A549 (cell line): Measurements from ENCODE around the gene TMA7B. TPM values are rescaled to one million over a fixed set of nuclear protein-coding genes. Genes with fewer than 3 reads are reported as not detected.

Experiments
- ATAC-seq, 2 experiments: fragments of 200-7000 bp in 1 of 2; fragments of >200 bp in 1 of 2; cut with Nextera tagmentation in 1 of 2; cut with Tn5 transposase in 1 of 2; 3 replicates each; pipeline versions ENCODE4 v1.8.0 to v1.9.1; 2018 to 2020; ENCODE audit warnings: mild to moderate bottlenecking in 1 of 2, moderate library complexity in 1 of 2
- CTCF ChIA-PET: fragments of 300-600 bp; sonication (Branson Sonifier 250); formaldehyde crosslinking; extraction: SDS; loops from one replicate; lab custom pipeline; 2021; ENCODE audit warnings: antibody characterized with exemption, inconsistent platforms; lab: Yijun Ruan, JAX
- POLR2A ChIA-PET: fragments of 350-600 bp; formaldehyde crosslinking; extraction: SDS; loops from one replicate; lab custom pipeline; 2021; ENCODE audit warnings: antibody characterized with exemption, inconsistent platforms; lab: Yijun Ruan, JAX
- DNase-seq, 2 experiments: peaks; one replicate each; pipeline versions ENCODE4 v3.0.0 to v3.0.0-alpha.2; 2011 to 2016; ENCODE audit warnings: low read depth in 1 of 2, low spot score in 1 of 2
- FAIRE-seq: peaks from 2 replicates; lab custom pipeline; 2011; peaks lifted over from hg19 to GRCh38; lab: Jason Lieb, UNC
- H3K27ac ChIP-seq, 2 experiments: fragments of >200 bp; sonication (Bioruptor Twin); formaldehyde crosslinking; 3 replicates each; pipeline ENCODE4 v1.5.1; 2016 to 2017
- H3K4me1 ChIP-seq: fragments of >200 bp; sonication (Bioruptor Twin); formaldehyde crosslinking; 3 replicates; pipeline ENCODE4 v1.6.1; 2016
- H3K4me2 ChIP-seq: fragments of >200 bp; sonication (Bioruptor Twin); formaldehyde crosslinking; 3 replicates; pipeline ENCODE4 v1.6.1; 2016
- H3K4me3 ChIP-seq: fragments of >200 bp; sonication (Bioruptor Twin); formaldehyde crosslinking; 3 replicates; pipeline ENCODE4 v1.5.1; 2016
- H3K9me3 ChIP-seq: fragments of >200 bp; sonication (Bioruptor Twin); formaldehyde crosslinking; 3 replicates; pipeline ENCODE4 v1.6.1; 2016
- CBX8 ChIP-seq: fragments of 200-600 bp; sonication (generic); IDR thresholded peaks from 2 replicates; pipeline ENCODE4 v1.6.1; 2016
- CEBPB ChIP-seq, 2 experiments: fragments of >200 bp in 1 of 2; sonication (Bioruptor Twin) in 1 of 2; formaldehyde crosslinking in 1 of 2; IDR thresholded peaks; 2 replicates each; pipeline ENCODE4 v1.6.1; 2012 to 2016
- HDAC2 ChIP-seq: fragments of 200-600 bp; sonication (generic); IDR thresholded peaks from 2 replicates; pipeline ENCODE4 v1.6.1; 2016
- HOXB5 ChIP-seq: fragments of 250-450 bp; sonication (Bioruptor Pico); IDR thresholded peaks from 2 replicates; pipeline ENCODE4 v1.5.0; 2020; ENCODE audit warnings: mild to moderate bottlenecking, moderate library complexity
- KDM1A ChIP-seq: fragments of 200-600 bp; sonication (generic); IDR thresholded peaks from 2 replicates; pipeline ENCODE4 v1.6.1; 2016; ENCODE audit warnings: low read depth, mild to moderate bottlenecking
- NPAS2 ChIP-seq: fragments of 250-450 bp; sonication (Bioruptor Pico); IDR thresholded peaks from 2 replicates; pipeline ENCODE4 v1.8.0; 2022; ENCODE audit warnings: mild to moderate bottlenecking, moderate library complexity, borderline replicate concordance
- POLR2A ChIP-seq: IDR thresholded peaks from 2 replicates; pipeline ENCODE4 v1.6.1; 2012; ENCODE audit warnings: mild to moderate bottlenecking, low read length
- RAD21 ChIP-seq, 2 experiments: fragments of >200 bp in 1 of 2; sonication (Bioruptor Twin) in 1 of 2; formaldehyde crosslinking in 1 of 2; IDR thresholded peaks in 1 of 2; conservative IDR thresholded peaks in 1 of 2; 2 replicates in 1 of 2; 3 replicates in 1 of 2; pipeline ENCODE4 v1.6.1; 2012 to 2018; ENCODE audit warnings: inconsistent platforms in 1 of 2
- RFX5 ChIP-seq: fragments of 450-650 bp; IDR thresholded peaks from 2 replicates; pipeline ENCODE4 v1.7.1; 2014; ENCODE audit warnings: antibody characterized with exemption, mild to moderate bottlenecking, moderate library complexity
- SMC3 ChIP-seq: fragments of >200 bp; sonication (Bioruptor Twin); formaldehyde crosslinking; IDR thresholded peaks from 3 replicates; pipeline ENCODE4 v1.6.1; 2018; ENCODE audit warnings: inconsistent platforms
- TFCP2L1 ChIP-seq: fragments of 250-450 bp; sonication (Bioruptor Pico); IDR thresholded peaks from 2 replicates; pipeline ENCODE4 v1.5.0; 2021; ENCODE audit warnings: mild to moderate bottlenecking
- ZNF302 ChIP-seq: fragments of 250-450 bp; sonication (Bioruptor Pico); IDR thresholded peaks from 2 replicates; pipeline ENCODE4 v1.9.0; 2021; ENCODE audit warnings: inconsistent platforms, mild to moderate bottlenecking, moderate library complexity
- WGBS: methylation state at CpG from one replicate; pipeline ENCODE4 v1.1.6; 2017; ENCODE audit errors: missing lambda C conversion rate; 5-methylcytosine and 5-hydroxymethylcytosine counted together
- polyA plus RNA-seq, 4 experiments: library from polyadenylated mRNA; depleted of rRNA in 3 of 4; stranded (reverse); fragments of >200 nt; fragmentation: RNase III in 1 of 4; extraction: RNeasy Plus Mini Kit Qiagen cat#74134 plus additional on column Dnase treatment in 1 of 4; gene quantifications; 2 replicates in 3 of 4; 3 replicates in 1 of 4; pipeline ENCODE4 v1.2.3, GENCODE V29; 2011 to 2017
- TF ChIP-seq, protein P1 (sequence below): fragments of 200-600 bp; sonication (generic); IDR thresholded peaks from 2 replicates; pipeline ENCODE4 v1.6.1; 2016; ENCODE audit warnings: antibody characterized with exemption, mild to moderate bottlenecking, moderate library complexity
- TF ChIP-seq, protein P2 (sequence below): fragments of >200 bp; sonication (Bioruptor Twin); formaldehyde crosslinking; IDR thresholded peaks from 3 replicates; pipeline ENCODE4 v1.5.1; 2016
- TF ChIP-seq, protein P3 (sequence below): fragments of 150-350 bp; IDR thresholded peaks from 2 replicates; pipeline ENCODE4 v1.6.1; 2014; ENCODE audit warnings: low read depth, mild to moderate bottlenecking, low read length

The TMA7B gene
- polyA plus RNA-seq, 2 of the 4 experiments (the other 2 are of a cell fraction): not detected

DNA sequence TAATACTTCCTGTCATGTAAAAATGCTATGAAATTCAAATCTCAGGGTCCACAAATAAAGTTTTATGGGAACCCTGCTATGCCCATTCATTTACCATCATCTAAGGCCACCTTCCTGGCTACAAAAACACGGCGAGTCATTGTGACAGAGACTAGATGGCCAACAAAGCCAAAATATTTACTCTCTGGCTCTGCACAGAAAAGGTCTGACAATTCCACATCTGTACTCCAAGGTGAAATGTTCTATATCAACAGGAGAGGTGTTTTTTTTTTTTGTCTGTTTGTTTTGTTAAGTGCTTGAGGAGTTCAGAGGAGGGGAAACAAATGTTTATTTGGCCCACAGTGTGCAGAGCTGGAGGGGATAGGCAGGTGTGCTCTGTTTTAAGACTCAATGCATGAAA is 18.6 kb upstream of the TMA7B start:
- Histone ChIP-seq H3K4me1 (no peaks in the 10 kb centered on the region), H3K4me2 (no peak overlapping the region), H3K4me3 (no peak overlapping the region), H3K27ac (no peak overlapping the region), H3K9me3 (no peaks in the 10 kb centered on the region)
- ATAC-seq (no peak), FAIRE-seq (no peak), DNase-seq (no peak)
- WGBS: 66% methylated on average over 2 of the region's 2 CpGs
- TF ChIP-seq, protein P1, sequence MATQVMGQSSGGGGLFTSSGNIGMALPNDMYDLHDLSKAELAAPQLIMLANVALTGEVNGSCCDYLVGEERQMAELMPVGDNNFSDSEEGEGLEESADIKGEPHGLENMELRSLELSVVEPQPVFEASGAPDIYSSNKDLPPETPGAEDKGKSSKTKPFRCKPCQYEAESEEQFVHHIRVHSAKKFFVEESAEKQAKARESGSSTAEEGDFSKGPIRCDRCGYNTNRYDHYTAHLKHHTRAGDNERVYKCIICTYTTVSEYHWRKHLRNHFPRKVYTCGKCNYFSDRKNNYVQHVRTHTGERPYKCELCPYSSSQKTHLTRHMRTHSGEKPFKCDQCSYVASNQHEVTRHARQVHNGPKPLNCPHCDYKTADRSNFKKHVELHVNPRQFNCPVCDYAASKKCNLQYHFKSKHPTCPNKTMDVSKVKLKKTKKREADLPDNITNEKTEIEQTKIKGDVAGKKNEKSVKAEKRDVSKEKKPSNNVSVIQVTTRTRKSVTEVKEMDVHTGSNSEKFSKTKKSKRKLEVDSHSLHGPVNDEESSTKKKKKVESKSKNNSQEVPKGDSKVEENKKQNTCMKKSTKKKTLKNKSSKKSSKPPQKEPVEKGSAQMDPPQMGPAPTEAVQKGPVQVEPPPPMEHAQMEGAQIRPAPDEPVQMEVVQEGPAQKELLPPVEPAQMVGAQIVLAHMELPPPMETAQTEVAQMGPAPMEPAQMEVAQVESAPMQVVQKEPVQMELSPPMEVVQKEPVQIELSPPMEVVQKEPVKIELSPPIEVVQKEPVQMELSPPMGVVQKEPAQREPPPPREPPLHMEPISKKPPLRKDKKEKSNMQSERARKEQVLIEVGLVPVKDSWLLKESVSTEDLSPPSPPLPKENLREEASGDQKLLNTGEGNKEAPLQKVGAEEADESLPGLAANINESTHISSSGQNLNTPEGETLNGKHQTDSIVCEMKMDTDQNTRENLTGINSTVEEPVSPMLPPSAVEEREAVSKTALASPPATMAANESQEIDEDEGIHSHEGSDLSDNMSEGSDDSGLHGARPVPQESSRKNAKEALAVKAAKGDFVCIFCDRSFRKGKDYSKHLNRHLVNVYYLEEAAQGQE: no peak
- no peak for TF ChIP-seq HDAC2
- no peak for TF ChIP-seq KDM1A
- TF ChIP-seq, protein P2, sequence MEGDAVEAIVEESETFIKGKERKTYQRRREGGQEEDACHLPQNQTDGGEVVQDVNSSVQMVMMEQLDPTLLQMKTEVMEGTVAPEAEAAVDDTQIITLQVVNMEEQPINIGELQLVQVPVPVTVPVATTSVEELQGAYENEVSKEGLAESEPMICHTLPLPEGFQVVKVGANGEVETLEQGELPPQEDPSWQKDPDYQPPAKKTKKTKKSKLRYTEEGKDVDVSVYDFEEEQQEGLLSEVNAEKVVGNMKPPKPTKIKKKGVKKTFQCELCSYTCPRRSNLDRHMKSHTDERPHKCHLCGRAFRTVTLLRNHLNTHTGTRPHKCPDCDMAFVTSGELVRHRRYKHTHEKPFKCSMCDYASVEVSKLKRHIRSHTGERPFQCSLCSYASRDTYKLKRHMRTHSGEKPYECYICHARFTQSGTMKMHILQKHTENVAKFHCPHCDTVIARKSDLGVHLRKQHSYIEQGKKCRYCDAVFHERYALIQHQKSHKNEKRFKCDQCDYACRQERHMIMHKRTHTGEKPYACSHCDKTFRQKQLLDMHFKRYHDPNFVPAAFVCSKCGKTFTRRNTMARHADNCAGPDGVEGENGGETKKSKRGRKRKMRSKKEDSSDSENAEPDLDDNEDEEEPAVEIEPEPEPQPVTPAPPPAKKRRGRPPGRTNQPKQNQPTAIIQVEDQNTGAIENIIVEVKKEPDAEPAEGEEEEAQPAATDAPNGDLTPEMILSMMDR: no peak
- TF ChIP-seq RAD21 (conservative IDR thresholded peaks at IDR 0.05 in 1 of 2, IDR thresholded peaks at IDR 0.05 in 1 of 2): no peak
- TF ChIP-seq ZNF302 (CRISPR knock-in tag): no peak
- no peak for TF ChIP-seq CEBPB (IDR thresholded peaks at IDR 0.05)
- ChIA-PET CTCF (interaction anchor here (1.1 to 1.4 kb wide), 2 partner anchors 45 to 407 kb away, joined by 3 to 4 read pairs; no protein-coding TSS in a partner anchor), POLR2A (no interaction called here)

DNA sequence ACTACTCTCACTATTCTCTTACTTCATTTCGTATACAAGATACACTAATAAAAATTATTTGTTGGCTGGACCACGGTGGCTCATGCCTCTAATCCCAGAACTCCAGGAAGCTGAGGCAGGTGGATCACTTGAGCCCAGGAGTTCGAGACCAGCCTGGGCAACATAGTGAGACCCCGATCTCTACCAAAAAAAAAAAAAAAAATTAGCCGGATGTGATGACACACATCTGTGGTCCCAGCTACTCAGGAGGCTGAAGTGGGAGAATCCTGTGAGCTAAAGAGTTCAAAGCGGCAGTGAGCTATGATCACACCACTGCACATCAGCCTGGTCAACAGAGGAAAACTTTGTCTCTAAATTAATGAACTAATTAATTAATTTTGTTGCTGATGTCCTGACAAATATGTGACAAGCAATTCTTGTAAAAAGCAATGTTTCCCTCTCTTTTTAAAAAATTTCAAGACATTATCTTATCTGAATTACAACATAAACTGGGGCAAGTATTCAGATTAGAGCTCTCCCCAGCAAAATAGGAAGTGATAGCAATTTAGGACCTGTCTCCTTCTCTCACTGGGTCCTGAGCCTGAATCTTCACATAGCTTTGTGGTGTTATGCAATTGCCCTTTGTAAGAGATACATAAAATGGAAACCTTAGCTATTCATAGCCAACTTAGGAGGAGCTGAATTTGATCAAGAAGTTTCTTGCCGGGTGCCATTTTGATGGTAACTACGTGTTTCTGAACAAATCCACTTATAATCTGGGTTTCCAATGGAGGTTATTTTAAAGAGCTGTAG is 17.6 kb upstream of the TMA7B start:
- POLR2A ChIA-PET: no interaction called here
- no peak for DNase-seq
- Histone ChIP-seq H3K4me3 (no peak overlapping the region), H3K4me2 (no peak overlapping the region), H3K27ac (no peak overlapping the region), H3K4me1 (no peaks in the 10 kb centered on the region), H3K9me3 (no peaks in the 10 kb centered on the region)
- 64% methylated on average over 8 of the region's 8 CpGs for WGBS
- no peak for ATAC-seq
- CTCF ChIA-PET: interaction anchor here (1.0 to 1.4 kb wide), 4 partner anchors 9 to 408 kb away, joined by 3 to 4 read pairs (median 4); no protein-coding TSS in a partner anchor
- no peak for TF ChIP-seq NPAS2 (CRISPR knock-in tag)
- TF ChIP-seq HOXB5 (CRISPR knock-in tag): no peak
- no peak for TF ChIP-seq CBX8
- TF ChIP-seq, protein P2: no peak
- no peak for TF ChIP-seq RAD21 (conservative IDR thresholded peaks at IDR 0.05 in 1 of 2, IDR thresholded peaks at IDR 0.05 in 1 of 2)
- no peak for TF ChIP-seq ZNF302 (CRISPR knock-in tag)
- no peak for TF ChIP-seq POLR2A
- no peak for TF ChIP-seq RFX5
- TF ChIP-seq, protein P3, sequence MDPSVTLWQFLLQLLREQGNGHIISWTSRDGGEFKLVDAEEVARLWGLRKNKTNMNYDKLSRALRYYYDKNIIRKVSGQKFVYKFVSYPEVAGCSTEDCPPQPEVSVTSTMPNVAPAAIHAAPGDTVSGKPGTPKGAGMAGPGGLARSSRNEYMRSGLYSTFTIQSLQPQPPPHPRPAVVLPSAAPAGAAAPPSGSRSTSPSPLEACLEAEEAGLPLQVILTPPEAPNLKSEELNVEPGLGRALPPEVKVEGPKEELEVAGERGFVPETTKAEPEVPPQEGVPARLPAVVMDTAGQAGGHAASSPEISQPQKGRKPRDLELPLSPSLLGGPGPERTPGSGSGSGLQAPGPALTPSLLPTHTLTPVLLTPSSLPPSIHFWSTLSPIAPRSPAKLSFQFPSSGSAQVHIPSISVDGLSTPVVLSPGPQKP: no peak
- no peak for TF ChIP-seq TFCP2L1 (CRISPR knock-in tag)
- TF ChIP-seq SMC3: no peak
- FAIRE-seq: no peak
